Gastrocnemius medialis (tissue), 4 donors: ENCODE data around the gene ZNF334.

Experiments used
- CTCF ChIP-seq, 5 experiments: fragments of 450-650 bp in 3 of 5; fragments of 200-600 bp in 2 of 5; sonication (generic) in 2 of 5; IDR thresholded peaks in 4 of 5; conservative IDR thresholded peaks in 1 of 5; 1 replicate in 4 of 5; 2 replicates in 1 of 5; pipeline ENCODE4 v1.5.1; 2016 to 2019; ENCODE audit warnings: antibody characterized with exemption in 5 of 5, mild to moderate bottlenecking in 3 of 5, moderate library complexity in 3 of 5
- POLR2A ChIP-seq, 2 donors: fragments of 450-650 bp; IDR thresholded peaks; one replicate each; pipeline ENCODE4 v1.6.1; 2017; ENCODE audit warnings: antibody characterized with exemption in 2 of 2, mild to moderate bottlenecking in 2 of 2, moderate library complexity in 2 of 2

GRCh38 chr20:46555370-46555956 lies 42.1 kb upstream of the ZNF334 start:
- TF ChIP-seq CTCF (IDR thresholded peaks at IDR 0.05 in 4 of 5, conservative IDR thresholded peaks at IDR 0.05 in 1 of 5) = no peak
- TF ChIP-seq POLR2A (IDR thresholded peaks at IDR 0.05) = no peak
